ENCODE measurements around the gene USP19.

USP19 gene, protein sequence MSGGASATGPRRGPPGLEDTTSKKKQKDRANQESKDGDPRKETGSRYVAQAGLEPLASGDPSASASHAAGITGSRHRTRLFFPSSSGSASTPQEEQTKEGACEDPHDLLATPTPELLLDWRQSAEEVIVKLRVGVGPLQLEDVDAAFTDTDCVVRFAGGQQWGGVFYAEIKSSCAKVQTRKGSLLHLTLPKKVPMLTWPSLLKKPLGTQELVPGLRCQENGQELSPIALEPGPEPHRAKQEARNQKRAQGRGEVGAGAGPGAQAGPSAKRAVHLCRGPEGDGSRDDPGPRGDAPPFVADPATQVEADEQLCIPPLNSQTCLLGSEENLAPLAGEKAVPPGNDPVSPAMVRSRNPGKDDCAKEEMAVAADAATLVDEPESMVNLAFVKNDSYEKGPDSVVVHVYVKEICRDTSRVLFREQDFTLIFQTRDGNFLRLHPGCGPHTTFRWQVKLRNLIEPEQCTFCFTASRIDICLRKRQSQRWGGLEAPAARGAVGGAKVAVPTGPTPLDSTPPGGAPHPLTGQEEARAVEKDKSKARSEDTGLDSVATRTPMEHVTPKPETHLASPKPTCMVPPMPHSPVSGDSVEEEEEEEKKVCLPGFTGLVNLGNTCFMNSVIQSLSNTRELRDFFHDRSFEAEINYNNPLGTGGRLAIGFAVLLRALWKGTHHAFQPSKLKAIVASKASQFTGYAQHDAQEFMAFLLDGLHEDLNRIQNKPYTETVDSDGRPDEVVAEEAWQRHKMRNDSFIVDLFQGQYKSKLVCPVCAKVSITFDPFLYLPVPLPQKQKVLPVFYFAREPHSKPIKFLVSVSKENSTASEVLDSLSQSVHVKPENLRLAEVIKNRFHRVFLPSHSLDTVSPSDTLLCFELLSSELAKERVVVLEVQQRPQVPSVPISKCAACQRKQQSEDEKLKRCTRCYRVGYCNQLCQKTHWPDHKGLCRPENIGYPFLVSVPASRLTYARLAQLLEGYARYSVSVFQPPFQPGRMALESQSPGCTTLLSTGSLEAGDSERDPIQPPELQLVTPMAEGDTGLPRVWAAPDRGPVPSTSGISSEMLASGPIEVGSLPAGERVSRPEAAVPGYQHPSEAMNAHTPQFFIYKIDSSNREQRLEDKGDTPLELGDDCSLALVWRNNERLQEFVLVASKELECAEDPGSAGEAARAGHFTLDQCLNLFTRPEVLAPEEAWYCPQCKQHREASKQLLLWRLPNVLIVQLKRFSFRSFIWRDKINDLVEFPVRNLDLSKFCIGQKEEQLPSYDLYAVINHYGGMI (N-terminal part only)

DNA sequence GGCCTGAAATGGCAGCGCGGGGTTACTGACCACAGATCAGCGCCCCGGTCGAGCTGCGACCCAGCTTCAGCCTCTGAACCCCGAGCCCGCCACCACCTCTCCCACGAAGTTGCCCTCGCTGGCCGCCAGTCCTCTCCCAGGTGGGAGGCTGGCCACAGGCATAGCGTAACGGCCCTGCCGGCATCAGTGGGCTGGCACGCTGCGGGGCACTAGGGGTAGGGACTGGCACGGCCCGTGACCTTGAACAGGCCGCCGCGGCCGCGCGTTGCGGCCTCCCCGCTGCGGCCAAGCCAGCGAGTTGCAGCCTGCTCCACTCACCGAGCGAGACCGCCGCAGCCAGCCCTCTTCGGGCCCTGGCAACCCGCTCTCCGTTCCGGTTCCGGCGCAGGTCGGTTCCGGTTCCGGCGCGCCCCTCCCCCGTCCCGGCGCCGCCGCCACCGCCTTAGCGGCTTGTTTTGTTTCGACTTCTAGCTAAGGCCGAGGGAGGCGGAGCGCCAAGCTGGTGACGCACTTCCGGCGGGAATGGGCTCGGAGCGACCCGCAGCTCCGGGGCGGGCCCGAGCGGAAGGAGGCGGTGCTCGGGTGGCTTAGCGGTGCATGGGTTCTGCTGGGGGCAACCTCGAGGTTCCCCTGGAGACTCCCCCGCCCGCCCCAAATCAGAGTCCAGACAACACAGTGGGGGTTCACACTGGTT lies at the start of gene USP19:
TSS of gene USP19 (minus strand) at position 386 of the 694 bp plus-strand sequence. CDS start 1,678 bp downstream, outside the sequence.
- DNase-seq (ENCODE audit: low spot score): peak; percentile 99

DNA sequence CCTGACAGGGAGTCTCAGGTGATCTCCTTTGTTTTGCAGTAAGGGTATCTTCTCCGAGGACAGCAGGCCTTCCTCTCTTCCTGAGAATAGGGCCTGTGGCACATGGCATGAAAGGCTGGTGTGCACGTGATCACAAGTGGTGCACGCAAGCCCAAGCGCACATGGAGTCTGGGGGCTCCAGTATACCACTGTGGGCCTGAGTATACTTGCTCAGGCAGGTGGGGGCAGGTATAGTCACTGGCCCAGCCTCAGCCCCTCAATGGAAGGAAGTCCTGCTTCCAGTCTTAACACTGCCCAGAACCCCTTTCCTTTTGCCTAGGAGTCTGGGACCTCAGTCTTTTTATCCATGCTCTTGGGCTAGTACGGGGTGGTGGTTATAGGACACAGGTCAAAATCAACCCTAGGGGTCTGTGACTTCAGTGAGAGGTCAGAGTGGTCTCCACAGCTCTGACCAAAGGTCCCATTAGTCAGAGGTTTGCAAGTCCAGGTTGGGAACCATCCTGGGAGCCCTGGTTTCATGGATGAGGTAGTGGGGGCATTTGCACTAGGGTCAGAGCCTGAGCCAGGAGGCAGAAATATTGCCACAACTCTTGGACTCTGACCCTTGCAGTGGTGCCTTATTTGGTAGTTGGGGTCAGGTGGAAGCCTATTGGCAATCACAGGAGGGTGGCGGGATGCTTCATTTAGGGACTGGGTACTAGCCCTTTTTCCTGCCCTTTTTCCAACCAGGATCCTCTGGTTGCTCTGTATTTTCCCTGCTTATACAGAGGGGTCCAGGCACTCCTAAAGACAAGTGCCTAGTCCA lies 46.3 kb upstream of the USP19 start:
- no peak for DNase-seq (ENCODE audit: low spot score)

DNA sequence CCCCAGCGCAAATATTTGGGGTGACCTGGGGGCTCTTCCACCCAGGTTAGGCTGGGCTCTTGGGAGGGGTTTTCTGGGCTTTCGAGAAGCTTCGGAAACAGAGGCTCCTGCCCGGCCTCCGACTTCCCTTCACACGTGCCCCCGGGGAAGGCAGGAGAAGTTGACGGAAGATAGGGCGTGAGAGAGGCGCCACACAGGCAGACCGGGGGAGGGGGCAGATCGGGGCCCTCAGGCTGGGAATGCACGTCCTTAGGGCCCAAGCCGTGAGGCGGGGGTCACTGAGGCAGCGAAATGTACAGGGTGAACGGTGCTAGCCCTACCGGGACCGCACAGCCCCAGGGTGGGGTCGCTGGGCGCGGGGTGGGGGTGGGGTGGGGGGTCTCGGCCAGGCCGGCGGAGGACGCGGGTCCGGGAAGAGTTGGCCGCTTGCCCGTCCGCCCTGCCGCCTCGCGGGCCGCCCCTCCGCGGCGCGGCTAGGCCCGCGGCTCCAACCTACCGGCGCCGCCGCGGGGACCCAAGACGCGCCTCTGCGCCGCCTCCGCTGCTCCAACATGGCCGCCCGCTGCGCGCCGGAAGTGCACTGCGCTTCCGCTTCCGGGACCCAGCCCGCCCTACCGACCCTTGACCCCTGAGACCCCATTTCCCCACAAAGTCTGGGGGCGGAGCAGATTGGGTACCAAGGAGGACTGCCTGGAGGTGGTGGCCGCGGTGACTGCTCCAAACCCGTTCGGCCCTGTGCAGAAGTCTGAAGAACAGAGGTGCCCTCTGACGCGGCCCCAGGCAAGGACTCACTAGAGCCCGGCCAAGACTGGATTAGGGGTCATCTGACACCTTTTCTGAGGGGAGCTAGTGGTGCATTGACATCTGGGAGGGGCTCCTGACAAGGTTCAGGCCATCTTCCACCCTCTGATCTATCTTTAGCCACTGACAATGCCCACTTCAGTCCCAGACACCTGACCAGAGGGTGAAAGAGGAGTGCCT lies 45.4 kb upstream of the USP19 start, which contains the start of gene CCDC71:
TSS of gene CCDC71 (minus strand) at position 561 of the 981 bp plus-strand sequence. CDS start 2,123 bp downstream, outside the sequence.
- DNase-seq (ENCODE audit: low spot score): peak; percentile 90

DNA sequence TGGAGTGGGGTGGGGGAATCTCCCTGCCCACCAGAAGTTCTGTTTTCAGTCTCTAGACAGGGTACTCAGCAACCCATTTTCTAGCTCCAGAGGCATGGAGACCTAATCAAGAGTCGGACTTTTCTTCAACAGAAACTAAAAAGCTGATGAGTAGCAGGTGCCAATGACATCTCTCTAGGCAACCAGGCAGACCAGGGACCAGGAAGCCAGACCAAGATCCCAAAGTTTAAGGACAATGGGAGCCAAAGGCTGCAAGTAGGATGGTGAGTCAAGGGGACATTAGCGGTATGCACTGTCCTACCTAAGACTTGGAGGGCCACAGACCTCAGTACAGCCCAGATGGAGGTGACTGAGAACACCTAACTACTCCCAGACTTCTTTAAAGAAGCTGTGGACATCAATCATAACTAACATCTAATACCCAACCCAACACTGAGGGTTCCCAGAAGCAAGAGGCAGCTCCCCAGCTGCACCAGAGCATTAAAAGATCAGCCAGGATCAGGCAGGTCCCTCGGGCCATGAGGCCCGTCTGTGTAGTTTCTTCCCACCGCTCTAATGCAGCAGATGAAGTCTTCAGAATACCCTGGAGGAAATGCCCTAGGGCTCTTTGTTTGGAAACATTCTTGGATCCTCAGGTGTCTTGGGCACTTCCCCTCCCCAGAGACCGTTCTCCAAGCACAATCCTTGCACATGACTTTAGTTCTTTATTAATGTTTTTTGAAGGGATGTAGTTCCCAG lies 44.5 kb upstream of the USP19 start:
- no peak for DNase-seq (ENCODE audit: low spot score)

DNA sequence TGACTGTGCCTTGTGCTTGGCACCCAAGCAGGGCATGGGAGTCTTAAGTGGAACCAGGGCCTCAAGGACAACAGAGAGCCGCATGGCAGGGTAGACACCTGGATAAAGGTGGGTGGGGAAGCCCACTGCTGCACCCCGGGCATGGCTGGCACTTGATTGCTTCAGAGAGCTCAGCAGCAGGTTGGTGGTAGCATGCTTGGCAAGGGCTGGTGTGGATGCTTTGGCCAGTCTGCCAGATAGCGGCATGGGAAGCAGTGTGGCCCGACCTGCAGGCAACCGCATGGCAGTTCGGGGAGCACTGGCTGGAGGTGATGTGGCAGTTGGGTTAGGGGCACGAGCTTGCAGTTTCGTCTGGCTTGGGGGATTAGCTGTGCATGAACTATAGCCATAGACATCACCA lies 43.0 kb upstream of the USP19 start:
- no peak for DNase-seq (ENCODE audit: low spot score)

DNA sequence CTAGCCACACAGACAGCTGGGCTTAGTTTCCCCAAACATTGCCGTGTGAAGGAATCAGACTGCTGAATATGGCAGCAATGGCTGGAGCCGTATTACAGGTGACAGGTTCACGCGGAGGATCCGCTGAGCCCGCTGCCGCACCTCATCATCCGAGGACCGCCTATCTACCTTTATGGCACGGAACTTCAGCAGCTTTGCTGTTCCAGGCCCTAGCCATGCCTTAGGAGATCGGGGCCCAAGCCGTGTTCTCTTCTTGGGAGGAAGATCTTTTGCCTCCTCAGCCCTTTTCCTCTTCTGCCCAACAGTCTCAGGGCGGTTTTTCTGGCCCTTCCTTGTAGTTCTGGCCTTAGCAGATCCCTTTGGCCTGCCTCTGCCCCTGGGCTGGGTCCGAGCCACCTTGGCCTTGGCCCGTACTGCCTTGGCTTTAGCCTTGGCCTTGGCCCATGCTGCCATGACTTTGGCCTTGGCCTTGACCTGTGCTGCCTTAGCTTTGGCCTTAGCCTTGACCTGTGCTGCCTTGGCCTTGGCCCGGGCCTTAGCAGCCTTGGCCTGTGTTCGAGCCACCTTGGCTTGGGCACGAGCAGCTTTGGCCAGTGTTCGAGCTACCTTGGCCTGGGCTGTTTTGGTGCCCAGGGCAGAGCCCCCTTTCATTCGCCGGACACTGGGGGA lies 42.3 kb upstream of the USP19 start:
- no peak for DNase-seq (ENCODE audit: low spot score)

DNA sequence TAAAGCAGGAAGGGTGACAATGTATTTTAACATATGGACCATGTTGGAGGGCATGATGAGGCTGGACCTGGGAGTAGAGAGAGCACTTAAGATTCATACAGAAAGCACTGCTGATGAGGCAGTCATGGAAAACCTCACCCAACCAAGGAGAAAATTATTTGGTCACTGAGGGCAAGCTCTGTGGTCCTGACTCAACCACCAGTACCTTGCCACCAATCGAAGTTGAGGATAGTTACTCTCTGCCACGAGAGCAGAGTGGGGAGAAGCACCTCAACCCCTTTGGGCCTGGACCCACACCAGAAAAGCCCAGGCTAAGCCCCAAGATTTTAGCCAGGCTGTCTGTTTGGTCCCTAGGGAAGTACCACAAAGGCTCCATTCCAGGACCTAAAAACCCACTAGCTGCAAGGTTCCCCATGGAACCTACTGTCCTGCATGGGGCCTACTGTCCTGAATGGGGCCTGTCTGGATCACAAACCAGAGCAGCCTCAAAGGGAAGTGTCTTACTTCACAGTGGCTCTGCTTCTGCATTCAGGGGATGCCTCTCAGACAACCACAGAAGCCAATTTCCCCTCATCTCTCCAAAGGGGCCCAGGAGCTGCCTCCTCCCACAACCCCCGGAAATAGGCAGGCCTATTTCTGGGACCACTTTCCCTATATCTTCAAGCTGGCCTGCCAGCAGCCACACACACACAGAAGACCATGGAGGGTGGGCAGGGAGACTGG lies 41.3 kb upstream of the USP19 start:
- DNase-seq (ENCODE audit: low spot score): no peak

DNA sequence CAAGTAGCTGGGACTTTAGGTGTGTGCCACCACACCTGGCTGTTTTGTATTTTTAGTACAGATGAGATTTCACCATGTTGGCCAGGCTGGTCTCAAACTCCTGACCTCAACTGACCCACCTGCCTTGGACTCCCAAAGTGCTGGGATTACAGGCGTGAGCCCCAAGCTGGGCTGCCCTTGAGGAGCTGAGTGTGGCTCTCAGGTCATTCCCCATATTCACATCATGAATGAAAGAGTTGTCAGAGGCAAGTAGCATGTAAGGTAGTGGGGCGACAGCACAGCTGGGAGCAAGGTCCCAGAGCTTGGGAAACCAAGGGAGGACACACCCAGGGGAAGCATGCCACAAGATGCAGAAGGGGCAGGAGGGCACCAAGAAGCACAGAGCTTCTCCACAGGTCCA lies 40.6 kb upstream of the USP19 start:
- no peak for DNase-seq (ENCODE audit: low spot score)

DNA sequence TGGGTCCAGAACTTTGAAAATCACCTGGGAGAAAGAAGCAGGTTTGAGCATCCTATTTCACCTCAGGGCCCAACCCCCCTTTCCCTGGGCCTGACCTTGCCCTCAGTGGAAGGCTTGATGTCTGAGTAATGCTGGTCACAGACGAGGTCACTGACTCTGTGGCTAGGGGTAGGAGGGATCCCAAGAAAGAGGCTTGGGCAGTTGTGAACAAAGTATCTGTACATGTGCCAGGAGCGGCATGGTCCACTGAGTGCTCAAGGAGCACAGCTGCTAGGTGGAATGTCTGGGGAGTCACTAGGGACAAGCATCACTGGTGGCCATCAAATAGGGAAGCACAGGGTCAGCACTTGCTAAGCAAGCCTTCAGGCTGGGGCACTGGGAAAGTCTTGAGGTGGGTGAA lies 38.2 kb upstream of the USP19 start:
- DNase-seq (ENCODE audit: low spot score): no peak

DNA sequence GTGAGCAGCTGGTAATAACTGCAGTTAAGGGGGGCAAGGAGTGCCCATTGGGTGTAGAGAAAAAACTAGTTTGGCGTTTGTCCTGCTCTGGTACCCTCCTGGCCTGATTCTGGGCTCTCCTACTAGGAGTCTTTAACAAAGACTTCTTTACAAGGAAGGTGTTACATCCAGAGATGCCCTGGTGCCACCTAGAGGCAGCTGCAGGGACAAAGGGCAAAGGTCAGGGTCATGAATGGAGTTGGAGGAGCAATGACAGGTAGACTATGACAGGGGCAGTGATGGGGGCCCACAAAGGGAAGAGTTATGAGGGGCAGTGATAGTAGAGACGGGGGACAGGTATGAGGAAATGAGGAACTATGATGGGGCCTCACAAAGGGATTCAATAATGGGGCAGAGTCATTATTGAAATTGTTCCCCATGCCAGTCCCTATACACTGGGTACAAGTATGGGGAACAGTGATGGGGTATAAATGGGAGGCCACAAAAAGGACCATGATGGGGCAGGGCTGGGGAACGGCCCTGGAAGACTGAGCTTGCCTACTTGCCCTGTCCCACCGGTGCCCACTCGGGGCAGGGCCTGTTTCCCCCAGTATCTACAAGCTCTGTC lies 37.6 kb upstream of the USP19 start:
- peak; percentile 64 for DNase-seq (ENCODE audit: low spot score)

DNA sequence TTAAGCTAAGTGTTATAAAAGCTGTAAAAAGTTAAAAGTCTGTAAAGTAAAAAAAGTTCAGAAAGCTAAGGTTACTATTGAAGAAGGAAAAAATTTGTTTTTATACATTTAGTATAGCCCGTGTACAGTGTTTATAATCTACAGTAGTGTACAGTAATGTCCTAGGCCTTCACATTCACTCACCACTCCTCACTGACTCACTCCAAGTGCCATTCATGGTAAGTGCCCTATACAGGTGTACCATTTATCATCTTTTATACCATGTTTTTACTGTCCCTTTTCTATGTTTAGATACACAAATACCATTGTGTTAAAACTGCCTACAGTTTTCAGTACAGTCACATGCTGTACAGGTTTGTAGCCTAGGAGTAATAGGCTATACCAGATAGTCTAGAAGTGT lies 36.7 kb upstream of the USP19 start:
- no peak for DNase-seq (ENCODE audit: low spot score)

DNA sequence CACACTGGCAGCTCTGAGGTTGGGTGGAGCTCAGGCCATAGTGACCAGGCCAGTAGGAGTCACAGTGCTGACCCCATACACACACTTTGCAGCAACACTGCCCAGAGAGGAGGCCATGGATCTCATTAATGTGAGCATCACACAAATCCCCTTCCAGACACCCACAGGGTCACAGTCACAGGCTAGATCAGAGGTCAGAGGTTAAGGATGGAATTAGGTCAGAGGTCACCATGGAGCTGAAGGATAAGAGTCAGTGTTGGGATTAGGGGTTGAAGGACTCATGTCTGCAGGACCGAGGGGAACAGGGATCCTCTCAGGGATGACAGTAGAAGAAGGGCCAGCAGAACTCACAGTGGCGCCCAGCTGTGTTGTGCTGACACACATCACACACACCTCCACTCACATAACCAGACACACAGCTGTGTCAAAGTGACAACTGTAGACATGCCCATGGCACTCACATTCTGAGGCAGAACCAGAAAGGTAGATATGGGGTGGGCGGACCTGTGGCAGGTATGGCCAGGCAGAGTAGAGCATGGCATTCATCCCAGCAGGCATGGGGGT lies 32.8 kb upstream of the USP19 start:
- no peak for DNase-seq (ENCODE audit: low spot score)

DNA sequence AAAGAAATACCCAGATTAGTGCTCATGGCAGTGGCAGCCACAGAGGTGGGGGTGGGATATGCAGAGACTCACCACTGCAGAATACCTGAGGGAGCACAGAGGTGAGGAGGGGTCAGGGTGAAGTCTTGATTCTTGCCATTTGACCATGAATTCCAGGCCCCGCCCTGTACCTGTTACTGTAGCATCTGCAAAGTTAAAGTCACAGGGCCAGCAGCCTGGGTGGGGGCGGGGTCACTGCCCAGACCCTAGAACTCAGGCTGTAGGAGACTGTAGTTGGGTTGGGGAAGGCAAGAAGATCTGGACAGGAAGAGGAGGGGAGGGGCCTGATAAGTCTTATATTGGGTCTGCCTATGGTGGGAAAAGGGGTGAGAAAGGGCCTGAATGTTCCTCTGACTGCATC lies 31.0 kb upstream of the USP19 start:
- DNase-seq (ENCODE audit: low spot score): no peak

DNA sequence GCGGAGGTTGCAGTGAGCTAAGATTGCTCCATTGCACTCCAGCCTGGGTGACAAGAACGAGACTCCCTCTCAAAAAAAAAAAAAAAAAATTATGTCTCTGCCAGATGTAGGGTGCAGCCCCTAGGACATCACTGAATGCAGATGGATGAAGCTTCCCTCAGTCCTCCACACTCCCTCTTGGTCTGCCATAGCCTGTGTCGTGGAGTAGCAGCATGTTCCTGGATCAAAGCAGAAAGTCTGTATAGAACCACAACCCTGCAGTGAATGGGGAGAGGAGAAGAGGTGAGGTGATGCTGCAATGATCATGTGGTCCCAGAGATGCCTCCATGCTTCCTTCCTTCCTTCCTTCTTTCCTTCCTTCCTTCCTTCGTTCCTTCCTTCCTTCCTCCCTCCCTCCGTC lies 27.5 kb upstream of the USP19 start:
- no peak for DNase-seq (ENCODE audit: low spot score)

DNA sequence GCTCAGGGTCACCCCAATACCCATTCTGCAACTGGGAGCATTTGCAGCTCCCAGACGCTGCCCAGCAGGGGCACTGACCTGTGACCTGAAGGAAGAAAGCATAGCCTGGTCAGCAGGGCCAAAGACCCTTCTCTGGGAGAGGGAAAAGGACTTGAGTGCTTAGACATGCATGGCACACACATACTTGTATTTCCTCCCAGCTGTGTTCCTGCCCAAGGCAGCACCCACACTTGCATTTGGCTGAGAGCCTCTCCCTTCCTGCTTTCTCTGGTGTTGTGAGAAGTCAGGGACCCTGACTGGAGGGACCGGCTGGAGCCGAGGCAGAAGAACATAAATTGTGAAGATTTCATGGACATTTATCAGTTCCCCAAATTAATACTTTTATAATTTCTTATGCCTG lies 19.5 kb upstream of the USP19 start:
- no peak for DNase-seq (ENCODE audit: low spot score)

DNA sequence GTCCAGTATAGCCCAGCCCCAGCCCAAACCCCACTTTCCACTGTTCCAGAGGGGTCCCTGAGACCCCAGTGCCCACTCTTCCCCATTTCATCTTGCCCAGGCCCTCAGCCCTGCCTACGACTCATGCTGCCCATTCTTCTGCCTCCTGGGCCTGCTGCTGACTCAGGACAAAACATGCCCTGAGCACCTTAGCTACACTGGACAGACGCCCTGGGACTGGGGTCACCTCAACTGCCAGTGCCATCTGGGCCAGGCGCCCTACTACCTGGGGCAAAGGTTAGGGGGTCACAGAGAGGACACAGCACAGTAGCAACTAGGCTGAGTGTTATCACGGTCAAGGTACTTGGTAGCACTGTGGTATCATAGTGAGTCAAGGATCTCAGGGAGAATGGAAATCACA lies 14.9 kb upstream of the USP19 start:
- DNase-seq (ENCODE audit: low spot score): no peak

Data from HuH-7 (cell line).